ENCODE results near the gene LTBP3.

LTBP3 gene

DNA sequence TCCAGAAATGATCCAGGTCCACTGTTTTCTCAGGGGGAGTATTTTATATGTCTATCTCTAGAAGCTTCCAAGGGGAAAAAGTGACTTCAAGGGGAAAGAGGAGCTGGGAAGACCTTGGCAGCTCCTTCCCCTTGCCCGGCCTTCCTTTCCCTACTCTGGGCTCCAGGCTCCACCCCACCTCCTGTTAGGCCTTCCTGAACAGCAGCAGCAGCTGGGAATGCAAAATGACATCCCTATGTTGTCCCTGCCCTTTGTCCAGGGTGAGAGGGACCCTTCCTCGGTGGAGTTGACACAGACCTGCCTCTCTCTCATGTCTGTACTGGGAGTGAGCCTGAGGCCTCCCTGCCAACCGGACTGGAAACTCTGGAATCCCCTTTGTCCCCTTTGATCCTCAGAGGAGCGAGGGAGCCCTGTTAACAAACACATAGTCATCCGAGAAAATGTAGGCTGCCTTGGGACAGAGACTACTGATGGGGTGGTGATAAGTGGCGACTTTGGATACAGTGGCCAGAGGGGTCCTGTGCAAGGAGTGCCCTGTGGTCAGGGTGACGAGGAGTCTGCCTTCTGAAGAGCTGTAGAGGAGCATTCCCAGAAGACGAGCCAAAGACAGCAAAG, 68.3 kb downstream of the LTBP3 start:
- no CpG with 5 or more reads among the region's 8 CpGs for WGBS (ENCODE audit: insufficient coverage, insufficient read length)
- H3K4me1 ChIP-seq (ENCODE audit: control insufficient read depth, insufficient read depth, low read length), result peaks cover 34% of the 10 kb centered on the region; the same call in 1 of the 2 replicates
- H3K27ac ChIP-seq (ENCODE audit: low read length), result no peak overlapping the region

DNA sequence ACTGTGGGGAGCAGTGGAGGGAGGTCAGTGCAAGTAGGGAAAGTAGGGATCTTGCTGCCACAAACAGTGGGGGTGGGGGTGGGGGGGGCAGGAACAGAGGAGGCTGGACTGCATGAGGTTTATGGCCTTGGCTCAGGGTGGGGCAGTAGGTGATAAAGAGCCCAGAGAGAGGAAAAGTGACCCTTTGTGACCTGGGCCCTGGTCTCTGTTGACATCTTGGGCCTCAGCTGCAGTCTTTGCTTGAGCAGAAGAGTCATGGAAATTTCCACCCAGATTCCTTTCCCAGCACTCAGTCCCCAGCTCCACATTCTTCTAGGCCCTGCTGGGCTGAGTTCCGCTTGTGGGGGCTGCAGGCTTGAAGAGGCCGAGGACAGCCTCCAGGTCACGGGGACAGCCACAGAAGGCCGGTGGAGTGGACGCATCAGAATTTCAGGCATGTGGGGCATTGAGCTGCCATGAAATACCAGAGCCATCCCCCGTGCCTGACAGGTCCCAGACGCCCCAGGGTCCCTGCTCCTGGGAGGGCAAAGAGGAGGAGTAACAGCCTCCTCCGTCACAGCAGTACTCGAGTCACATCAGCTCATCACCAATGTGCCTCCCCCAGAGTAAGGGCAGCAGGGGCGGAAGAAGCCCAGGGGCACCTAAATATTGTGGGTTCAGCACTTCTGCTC, 69.0 kb downstream of the LTBP3 start:
- H3K27me3 ChIP-seq (ENCODE audit: control insufficient read depth, insufficient read depth, low read length), result no peaks in the 10 kb centered on the region
- DNase-seq (ENCODE audit: low read depth, low spot score), result no peak
- no peaks in the 10 kb centered on the region for H3K9me3 ChIP-seq (ENCODE audit: control insufficient read depth, insufficient read depth, low read length)
- H3K27ac ChIP-seq (ENCODE audit: low read length), result no peak overlapping the region
- no CpG with 5 or more reads among the region's 10 CpGs for WGBS (ENCODE audit: insufficient coverage, insufficient read length)
- peaks cover 34% of the 10 kb centered on the region; the same call in 1 of the 2 replicates for H3K4me1 ChIP-seq (ENCODE audit: control insufficient read depth, insufficient read depth, low read length)
- H3K4me3 ChIP-seq (ENCODE audit: low read length), result no peak overlapping the region
- no peaks in the 10 kb centered on the region for H3K36me3 ChIP-seq (ENCODE audit: control insufficient read depth, insufficient read depth, low read length)

More for the DNA sequence above, 68.3 kb downstream of the LTBP3 start:
- Histone ChIP-seq H3K36me3 (ENCODE audit: control insufficient read depth, insufficient read depth, low read length) (no peaks in the 10 kb centered on the region), H3K9me3 (ENCODE audit: control insufficient read depth, insufficient read depth, low read length) (no peaks in the 10 kb centered on the region), H3K4me3 (ENCODE audit: low read length) (no peak overlapping the region), H3K27me3 (ENCODE audit: control insufficient read depth, insufficient read depth, low read length) (no peaks in the 10 kb centered on the region)
- no peak for DNase-seq (ENCODE audit: low read depth, low spot score)

Measured in iPS DF 6.9 (cell line).